ENCODE measurements around the gene DPP6. TPM values are rescaled to one million over a fixed set of nuclear protein-coding genes. Genes with fewer than 3 reads are reported as not detected.

The DPP6 gene
- total and polyA plus RNA-seq, 9 donors = 0.22 to 3.9 (median 1.3) TPM; not detected in 1

- Histone ChIP-seq H3K36me3 (no peaks in the 10 kb centered on the region), H3K27me3 (no peaks in the 10 kb centered on the region), H3K4me1 (ENCODE audit: insufficient read depth) (no peaks in the 10 kb centered on the region), H3K9me3 (no peaks in the 10 kb centered on the region), H3K4me3 (no peak overlapping the region), H3K27ac (no peak overlapping the region)
- DNase-seq = no peak
- intact Hi-C loops (cut with DNase I) = no loop called here
- whole genome bisulfite sequencing, 3 donors = 82 to 87% (median 86%) methylated on average over 20 of the region's 20 CpGs
- TF ChIP-seq EP300 (IDR thresholded peaks at IDR 0.05) = no peak
- TF ChIP-seq, protein P1, sequence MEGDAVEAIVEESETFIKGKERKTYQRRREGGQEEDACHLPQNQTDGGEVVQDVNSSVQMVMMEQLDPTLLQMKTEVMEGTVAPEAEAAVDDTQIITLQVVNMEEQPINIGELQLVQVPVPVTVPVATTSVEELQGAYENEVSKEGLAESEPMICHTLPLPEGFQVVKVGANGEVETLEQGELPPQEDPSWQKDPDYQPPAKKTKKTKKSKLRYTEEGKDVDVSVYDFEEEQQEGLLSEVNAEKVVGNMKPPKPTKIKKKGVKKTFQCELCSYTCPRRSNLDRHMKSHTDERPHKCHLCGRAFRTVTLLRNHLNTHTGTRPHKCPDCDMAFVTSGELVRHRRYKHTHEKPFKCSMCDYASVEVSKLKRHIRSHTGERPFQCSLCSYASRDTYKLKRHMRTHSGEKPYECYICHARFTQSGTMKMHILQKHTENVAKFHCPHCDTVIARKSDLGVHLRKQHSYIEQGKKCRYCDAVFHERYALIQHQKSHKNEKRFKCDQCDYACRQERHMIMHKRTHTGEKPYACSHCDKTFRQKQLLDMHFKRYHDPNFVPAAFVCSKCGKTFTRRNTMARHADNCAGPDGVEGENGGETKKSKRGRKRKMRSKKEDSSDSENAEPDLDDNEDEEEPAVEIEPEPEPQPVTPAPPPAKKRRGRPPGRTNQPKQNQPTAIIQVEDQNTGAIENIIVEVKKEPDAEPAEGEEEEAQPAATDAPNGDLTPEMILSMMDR (IDR thresholded peaks at IDR 0.05) = no peak
Observed at GRCh38 chr7:154429666-154430404, 377.6 kb downstream of the DPP6 start.

DNA sequence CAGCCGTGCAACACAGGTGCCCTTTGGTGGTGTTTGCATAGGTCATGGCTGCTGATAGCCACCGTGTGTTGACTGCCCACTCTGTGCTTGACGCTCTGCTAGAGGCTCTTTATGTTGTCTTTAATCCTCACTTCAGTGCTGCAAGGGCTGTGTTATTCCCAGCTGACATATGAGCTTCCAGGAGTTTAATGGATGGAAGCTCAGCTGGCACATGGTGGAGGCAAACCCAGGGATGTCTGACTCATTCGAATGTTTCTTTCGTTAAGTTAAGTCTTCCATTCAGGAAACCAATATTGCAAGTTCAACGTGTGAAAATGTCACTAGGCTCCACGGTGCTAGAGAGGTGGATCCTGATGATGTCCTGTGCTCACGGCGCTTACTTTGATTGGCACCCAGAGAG lies 378.4 kb downstream of the DPP6 start:
- intact Hi-C loops (cut with DNase I) = no loop called here
- Histone ChIP-seq H3K27me3 (no peaks in the 10 kb centered on the region), H3K4me1 (ENCODE audit: insufficient read depth) (no peaks in the 10 kb centered on the region), H3K27ac (no peak overlapping the region), H3K4me3 (no peak overlapping the region), H3K36me3 (no peaks in the 10 kb centered on the region), H3K9me3 (no peaks in the 10 kb centered on the region)
- no peak for DNase-seq
- TF ChIP-seq EP300 (IDR thresholded peaks at IDR 0.05) (no peak), POLR2A (IDR thresholded peaks at IDR 0.05) (no peak)
- TF ChIP-seq, protein P1 (IDR thresholded peaks at IDR 0.05) = no peak
- WGBS, 3 donors = 76 to 86% (median 79%) methylated on average over 9 of the region's 9 CpGs

DNA sequence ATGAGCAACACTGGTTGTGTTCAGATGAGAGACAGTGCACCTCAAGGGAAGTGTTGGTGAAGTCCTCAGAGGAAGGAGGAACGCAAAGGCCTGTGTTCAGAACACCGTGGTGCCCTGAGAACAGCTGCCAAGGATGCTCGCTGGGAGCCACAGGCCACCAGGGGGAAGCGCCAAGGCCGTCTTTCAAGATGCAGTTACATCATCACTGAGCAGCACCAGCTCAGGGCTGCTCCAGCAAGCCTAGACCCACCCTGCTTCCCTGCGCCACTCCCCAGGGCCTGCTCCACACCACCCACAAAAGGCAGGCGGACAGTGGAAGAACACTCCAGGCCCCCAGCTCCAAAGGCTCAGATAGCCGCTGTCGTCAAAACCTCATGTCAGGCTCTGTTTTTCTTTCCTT lies 378.8 kb downstream of the DPP6 start:
- no peaks in the 10 kb centered on the region for H3K9me3 ChIP-seq
- H3K4me3 ChIP-seq = no peak overlapping the region
- H3K27ac ChIP-seq = no peak overlapping the region
- no peaks in the 10 kb centered on the region for H3K27me3 ChIP-seq
- H3K4me1 ChIP-seq (ENCODE audit: insufficient read depth) = no peaks in the 10 kb centered on the region
- TF ChIP-seq, protein P1 (IDR thresholded peaks at IDR 0.05) = no peak
- TF ChIP-seq POLR2A (IDR thresholded peaks at IDR 0.05) (no peak), EP300 (IDR thresholded peaks at IDR 0.05) (no peak)
- no peaks in the 10 kb centered on the region for H3K36me3 ChIP-seq
- intact Hi-C loops (cut with DNase I) = no loop called here
- WGBS, 3 donors = 82 to 86% (median 85%) methylated on average over 9 of the region's 9 CpGs
- DNase-seq = no peak

DNA sequence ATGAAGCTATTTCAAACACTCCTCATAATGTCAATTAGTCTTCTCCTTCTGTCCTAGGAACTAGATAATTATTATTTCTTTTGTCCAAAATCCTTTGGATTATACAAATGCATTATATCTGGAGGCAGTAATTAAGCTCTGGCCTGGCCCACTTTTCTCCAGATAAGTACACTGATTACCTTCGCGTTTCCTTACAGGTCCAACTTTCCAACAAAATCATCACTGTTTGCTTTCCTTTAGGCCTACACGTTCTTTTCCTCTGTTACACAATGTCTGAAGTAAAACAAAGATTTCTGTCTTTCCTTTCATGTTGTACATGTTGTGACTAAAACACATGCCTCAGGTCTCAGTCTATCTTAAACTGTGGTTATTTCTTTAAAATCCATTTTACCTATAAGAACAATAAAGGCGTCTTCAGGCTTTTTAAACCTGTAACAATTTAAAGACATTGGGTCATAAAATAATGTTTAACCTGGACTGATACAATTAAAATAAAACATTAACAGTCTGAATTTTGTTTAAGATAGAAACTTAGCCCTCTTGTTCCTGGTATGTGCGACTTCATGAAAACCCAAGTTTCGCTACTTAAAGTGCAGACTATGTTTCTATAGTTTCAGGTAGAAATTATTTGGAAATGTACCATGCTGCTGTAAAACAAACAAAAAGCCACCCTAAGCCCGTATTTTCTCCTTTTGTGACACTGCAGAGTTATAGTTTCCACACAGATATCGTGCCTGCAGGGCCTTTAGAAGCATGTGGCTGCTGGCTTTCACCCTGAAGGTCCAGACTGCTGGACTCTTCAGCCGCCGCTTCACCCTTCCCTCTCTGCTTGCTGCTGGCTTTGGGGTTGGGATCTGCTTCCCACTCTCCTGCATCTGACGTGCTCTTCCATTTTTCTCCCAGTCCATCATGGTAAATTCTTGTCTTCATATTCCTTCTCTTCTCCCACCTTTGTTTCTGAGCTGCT lies 381.7 kb downstream of the DPP6 start:
- no peak for DNase-seq
- no peaks in the 10 kb centered on the region for H3K9me3 ChIP-seq
- WGBS, 3 donors = 64 to 72% (median 66%) methylated on average over 11 of the region's 11 CpGs
- intact Hi-C loops (cut with DNase I) = no loop called here
- no peaks in the 10 kb centered on the region for H3K27me3 ChIP-seq
- no peak overlapping the region for H3K4me3 ChIP-seq
- no peaks in the 10 kb centered on the region for H3K4me1 ChIP-seq (ENCODE audit: insufficient read depth)
- TF ChIP-seq POLR2A (IDR thresholded peaks at IDR 0.05) (no peak), EP300 (IDR thresholded peaks at IDR 0.05) (no peak)
- TF ChIP-seq, protein P1 (IDR thresholded peaks at IDR 0.05) = no peak
- no peaks in the 10 kb centered on the region for H3K36me3 ChIP-seq
- no peak overlapping the region for H3K27ac ChIP-seq

Measured in ovary (tissue), 9 donors.